ACHN (cell line): Measurements from ENCODE around the gene ZSWIM4.

Experiments used
- DNase-seq: peaks from one replicate; pipeline ENCODE4 v3.0.0-alpha.2; 2015
- in situ Hi-C: cut with HindIII; loops from 2 replicates; pipeline ENCODE4 v1.10.0; 2017; ENCODE audit warnings: low sequenced_read_pairs, low pct_ligation_motif_present, low pct_unique_long_range_greater_than_20kb

The ZSWIM4 gene

GRCh38 chr19:13803038-13803437 is 7.8 kb downstream of the ZSWIM4 start:
- DNase-seq, result no peak
- in situ Hi-C loops, result no loop called here

DNA sequence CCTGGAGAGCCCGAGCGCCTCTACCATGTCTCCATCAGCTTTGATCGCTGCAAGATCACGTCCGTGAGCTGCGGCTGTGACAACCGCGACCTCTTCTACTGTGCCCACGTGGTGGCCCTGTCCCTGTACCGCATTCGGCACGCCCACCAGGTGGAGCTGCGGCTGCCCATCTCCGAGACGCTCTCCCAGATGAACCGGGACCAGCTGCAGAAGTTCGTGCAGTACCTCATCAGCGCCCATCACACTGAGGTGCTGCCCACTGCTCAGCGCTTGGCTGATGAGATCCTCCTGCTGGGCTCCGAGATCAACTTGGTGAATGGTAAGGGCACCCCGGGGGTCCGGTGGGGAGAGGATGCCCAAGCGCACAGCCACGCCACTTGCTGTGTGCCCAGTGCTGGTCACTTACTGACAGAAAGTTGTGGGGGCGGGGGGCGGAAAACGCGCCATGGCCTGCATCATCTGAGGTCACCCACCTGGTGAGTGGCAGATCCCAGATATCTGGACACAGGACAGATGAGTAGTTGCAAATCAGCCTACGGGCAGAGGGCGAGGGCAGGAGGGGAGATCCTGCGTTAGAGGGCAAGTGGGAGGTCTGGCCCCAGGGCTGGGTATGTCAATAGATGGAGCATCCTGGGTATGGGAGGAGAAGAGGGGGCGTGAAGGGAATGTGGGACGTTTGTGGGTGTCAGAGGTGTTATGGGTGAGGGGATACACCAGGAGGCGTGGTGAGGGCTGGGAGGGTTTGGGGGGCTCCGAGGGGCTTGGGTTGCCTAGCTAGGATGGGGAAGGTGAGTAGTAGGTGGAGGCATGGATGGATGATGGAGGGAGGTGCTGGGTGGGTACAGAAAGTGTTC is 9.8 kb downstream of the ZSWIM4 start:
- in situ Hi-C loops, result no loop called here
- DNase-seq, result no peak

DNA sequence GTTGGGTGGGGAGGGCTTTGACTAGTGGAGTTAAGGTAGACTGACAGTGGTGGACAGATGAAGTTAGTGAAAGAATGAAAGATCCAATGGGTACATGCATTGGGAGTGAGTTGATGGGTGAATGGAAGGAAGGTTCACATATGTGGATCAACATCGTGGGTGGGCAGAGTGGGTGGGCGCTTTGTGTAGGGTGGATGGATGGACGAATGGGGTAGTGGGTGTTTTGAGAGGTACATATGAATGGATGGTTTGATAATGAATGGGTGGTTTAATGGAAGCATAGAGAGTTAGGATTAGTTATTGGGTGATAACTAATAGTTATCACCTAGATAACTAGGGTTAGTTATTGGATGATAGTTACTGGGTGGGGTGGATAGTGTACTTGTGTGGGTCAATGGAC is 11.5 kb downstream of the ZSWIM4 start:
- no peak for DNase-seq
- in situ Hi-C loops, result no loop called here

DNA sequence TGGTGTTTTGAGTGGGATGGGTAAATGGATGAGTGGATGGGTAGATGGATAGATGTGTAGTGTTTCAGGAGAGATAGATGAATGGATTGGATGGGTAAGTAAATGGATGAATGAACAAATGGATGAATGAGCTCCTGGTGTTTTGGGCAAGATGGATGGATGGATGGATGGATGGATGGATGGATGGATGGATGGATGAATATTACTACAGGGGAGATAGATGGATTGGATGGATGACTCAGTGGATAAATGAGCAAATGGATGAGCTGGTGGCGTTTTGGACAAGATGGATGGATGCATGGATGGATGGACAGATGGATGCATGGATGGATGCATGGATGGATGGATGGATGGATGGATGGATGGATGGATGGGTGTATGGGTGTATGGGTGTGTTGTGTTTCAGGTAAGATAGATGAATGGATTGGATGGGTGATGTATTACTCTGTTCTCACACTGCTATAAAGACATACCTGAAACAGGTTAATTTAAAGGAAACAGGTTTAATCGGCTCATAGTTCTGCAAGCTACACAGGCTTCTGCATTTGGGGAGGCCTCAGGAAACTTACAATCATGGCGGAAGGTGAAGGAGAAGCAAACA is 12.3 kb downstream of the ZSWIM4 start:
- in situ Hi-C loops, result no loop called here
- no peak for DNase-seq

GRCh38 chr19:13808856-13809255 is 13.6 kb downstream of the ZSWIM4 start:
- no peak for DNase-seq
- in situ Hi-C loops, result no loop called here

DNA sequence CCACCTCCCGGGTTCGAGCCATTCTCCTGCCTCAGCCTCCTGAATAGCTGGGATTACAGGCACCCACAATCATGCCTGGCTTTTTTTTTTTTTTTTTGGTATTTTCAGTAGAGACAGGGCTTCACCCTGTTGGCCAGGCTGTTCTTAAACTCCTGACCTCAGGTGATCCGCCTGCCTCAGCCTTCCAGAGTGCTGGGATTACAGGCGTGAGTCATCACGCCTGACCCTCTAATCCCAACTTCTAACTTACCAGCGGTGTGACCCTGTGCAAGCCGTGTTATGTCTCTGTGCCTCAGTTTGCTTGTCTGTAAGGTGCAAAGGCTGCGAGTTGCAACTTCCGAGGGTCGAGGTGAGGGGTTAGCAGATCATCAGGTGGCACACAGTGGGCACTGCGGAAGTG is 17.3 kb downstream of the ZSWIM4 start:
- DNase-seq, result no peak
- in situ Hi-C loops, result no loop called here

GRCh38 chr19:13813147-13813546 is 17.9 kb downstream of the ZSWIM4 start:
- DNase-seq, result no peak
- in situ Hi-C loops, result no loop called here

GRCh38 chr19:13814550-13814949 is 19.3 kb downstream of the ZSWIM4 start:
- in situ Hi-C loops, result no loop called here
- DNase-seq, result no peak

DNA sequence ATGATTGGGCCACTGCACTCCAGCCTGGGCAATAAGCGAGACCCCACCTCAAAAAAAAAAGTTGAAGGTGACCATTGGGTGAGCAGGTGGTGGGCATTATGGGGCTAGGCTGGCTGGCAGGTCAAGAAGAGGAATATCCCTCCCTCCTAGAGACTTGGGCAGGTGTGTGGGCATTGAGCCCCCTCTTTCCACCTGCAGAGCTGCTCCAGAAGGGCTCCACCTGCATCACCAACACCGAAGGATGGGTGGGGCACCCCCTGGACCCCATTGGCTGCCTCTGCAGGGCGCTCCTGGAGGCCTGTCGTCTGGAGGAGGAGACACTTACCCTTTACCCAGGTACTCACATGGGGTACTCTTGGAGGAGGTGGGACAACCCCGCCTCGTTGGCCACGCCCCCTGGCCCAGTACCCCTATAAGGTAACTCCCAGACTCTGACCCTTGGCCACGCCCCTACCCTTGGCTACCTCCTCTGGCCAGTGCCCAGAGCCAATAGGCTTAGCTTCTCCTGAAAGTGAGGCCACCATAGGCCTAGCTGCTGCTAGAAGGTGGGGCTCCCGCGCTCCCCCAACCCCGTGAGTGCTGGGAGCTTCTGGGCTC is 21.9 kb downstream of the ZSWIM4 start:
- DNase-seq, result no peak
- in situ Hi-C loops, result no loop called here

DNA sequence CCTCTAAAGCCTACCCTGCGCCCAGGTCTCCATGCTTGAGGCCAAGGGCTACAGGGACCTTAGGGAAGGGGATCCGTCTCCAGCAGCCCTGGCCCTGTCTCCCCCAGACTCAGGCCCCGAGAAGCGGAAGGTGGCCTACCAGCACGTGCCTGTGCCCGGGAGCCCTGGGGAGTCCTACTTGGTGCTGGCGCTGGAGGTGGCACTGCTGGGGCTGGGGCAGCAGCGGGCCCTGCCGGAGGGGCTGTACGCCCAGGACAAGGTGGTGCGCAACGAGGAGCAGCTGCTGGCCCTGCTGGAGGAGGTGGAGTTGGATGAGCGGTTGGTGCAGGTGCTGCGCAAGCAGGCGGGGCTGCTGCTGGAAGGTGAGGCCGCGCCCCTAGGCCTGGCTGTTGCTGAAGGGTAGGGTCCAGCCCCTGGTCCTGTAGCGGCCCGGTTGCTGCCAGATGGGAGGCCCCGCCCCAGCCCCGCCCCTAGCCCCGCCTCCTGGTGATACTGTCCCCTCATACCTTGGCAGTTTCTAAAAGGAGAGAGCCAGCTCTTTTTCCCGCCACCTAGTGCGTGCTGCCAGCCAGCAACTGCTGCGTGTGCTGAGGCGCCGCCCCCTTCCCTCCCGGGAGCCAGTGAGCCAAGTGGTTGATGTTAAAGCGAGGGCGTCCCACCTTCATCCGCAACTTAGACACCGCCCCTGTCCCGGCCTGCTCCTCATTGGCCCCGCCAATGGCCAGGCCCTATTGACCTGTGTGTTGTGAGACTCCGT is 22.6 kb downstream of the ZSWIM4 start:
- no peak for DNase-seq
- in situ Hi-C loops, result no loop called here

DNA sequence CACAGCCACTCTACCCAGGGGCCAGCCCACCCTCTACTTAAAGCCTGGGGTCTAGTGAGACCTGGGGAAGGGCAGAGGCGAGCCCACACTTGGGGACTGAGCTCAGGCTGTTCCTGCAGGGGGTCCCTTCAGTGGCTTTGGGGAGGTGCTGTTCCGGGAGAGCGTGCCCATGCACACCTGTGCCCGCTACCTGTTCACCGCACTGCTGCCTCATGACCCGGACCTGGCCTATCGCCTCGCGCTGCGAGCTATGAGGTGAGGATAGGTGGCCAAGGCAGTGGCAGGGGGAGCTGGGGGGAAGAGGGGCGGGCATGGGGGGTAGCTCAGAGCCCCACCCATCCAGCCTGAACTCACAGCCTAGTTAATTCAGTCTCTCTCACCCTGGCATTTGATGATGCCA is 24.0 kb downstream of the ZSWIM4 start:
- no peak for DNase-seq
- in situ Hi-C loops, result no loop called here

- in situ Hi-C loops, result no loop called here
- DNase-seq, result no peak
Observed at GRCh38 chr19:13821292-13821691, 26.0 kb downstream of the ZSWIM4 start.

DNA sequence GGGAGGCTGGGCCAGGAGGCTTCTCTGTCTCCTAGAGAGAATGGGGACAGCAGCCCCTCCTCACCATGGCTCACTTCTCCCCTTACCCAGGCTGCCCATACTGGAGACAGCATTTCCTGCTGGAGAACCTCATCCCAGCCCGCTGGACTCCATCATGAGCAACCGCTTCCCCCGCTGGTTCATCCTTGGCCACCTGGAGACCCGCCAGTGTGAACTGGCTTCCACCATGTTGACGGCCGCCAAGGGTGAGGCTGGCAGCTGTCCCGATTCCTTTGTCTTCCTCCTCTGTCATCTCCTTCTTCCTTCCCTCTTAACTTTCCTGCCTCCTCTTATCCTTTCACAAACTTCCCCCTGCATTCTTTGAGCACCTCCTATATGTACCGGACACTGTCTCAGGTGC is 28.0 kb downstream of the ZSWIM4 start:
- no peak for DNase-seq
- in situ Hi-C loops, result no loop called here

DNA sequence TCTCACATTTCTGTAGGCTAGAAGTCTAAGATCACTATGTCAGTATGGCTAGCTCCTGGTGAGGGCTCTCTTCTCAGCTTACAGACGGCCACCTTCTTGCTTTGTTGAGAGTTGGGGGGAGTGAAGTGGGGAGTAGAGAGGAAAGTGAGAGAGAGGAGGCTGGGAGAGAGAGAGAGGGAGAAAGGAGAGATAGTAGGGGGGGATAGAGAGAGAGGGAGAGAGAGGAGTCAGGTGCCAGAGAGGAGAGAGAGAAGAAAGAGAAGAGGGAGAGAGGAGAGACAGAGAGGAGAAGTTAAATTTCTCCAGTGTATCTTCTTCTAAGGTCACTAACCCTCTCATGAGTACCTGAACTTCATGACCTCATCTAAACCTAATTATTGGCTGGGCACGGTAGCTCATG is 28.7 kb downstream of the ZSWIM4 start:
- in situ Hi-C loops, result no loop called here
- DNase-seq, result no peak

DNA sequence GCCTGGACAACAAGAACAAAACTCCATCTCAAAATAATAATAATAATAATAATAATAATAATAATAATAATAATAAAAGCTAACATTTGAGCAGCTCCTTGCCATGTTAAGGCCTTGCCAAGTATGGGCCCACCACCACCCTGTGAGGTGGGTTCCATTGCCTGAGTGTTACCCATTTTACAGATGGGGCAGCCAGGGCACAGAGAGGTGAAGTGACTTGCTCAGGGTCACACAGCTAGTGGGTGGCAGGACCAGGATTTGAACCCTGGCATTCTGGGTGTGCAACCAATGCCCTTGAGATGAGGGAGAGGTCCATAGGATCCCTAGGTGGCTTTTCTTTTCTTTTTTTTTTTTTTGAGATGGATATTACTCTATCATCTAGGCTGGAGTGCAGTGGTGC is 29.5 kb downstream of the ZSWIM4 start:
- DNase-seq, result no peak
- in situ Hi-C loops, result no loop called here

GRCh38 chr19:13825489-13826441 is 30.5 kb downstream of the ZSWIM4 start:
- in situ Hi-C loops, result no loop called here
- peak; percentile 34 for DNase-seq

GRCh38 chr19:13826652-13827235 is 31.5 kb downstream of the ZSWIM4 start:
- no peak for DNase-seq
- in situ Hi-C loops, result no loop called here

GRCh38 chr19:13827656-13828055 is 32.4 kb downstream of the ZSWIM4 start:
- DNase-seq, result no peak
- in situ Hi-C loops, result no loop called here
